Gastroesophageal sphincter (tissue), 3 donors: ENCODE measurements around the gene PGF.

Source experiments
- EP300 ChIP-seq: sonication (generic); formaldehyde crosslinking; IDR thresholded peaks from one replicate; pipeline ENCODE4 v1.6.1; 2017; ENCODE audit warnings: antibody characterized with exemption, mild to moderate bottlenecking
- POLR2A ChIP-seq, 2 donors: fragments of 450-650 bp; IDR thresholded peaks; one replicate each; pipeline ENCODE4 v1.6.1; 2017; ENCODE audit warnings: antibody characterized with exemption in 2 of 2, mild to moderate bottlenecking in 2 of 2, moderate library complexity in 1 of 2
- TF ChIP-seq, protein P1 (sequence below), 4 experiments: fragments of 200-600 bp in 2 of 4; fragments of 450-650 bp in 2 of 4; sonication (generic) in 1 of 4; IDR thresholded peaks; one replicate each; pipeline ENCODE4 v1.5.1; 2017 to 2019; ENCODE audit warnings: antibody characterized with exemption in 4 of 4, mild to moderate bottlenecking in 2 of 4, moderate library complexity in 2 of 4

GRCh38 chr14:74974364-74975058 is 19.1 kb upstream of the PGF start:
- TF ChIP-seq POLR2A (IDR thresholded peaks at IDR 0.05) (no peak), EP300 (no peak)
- TF ChIP-seq, protein P1, sequence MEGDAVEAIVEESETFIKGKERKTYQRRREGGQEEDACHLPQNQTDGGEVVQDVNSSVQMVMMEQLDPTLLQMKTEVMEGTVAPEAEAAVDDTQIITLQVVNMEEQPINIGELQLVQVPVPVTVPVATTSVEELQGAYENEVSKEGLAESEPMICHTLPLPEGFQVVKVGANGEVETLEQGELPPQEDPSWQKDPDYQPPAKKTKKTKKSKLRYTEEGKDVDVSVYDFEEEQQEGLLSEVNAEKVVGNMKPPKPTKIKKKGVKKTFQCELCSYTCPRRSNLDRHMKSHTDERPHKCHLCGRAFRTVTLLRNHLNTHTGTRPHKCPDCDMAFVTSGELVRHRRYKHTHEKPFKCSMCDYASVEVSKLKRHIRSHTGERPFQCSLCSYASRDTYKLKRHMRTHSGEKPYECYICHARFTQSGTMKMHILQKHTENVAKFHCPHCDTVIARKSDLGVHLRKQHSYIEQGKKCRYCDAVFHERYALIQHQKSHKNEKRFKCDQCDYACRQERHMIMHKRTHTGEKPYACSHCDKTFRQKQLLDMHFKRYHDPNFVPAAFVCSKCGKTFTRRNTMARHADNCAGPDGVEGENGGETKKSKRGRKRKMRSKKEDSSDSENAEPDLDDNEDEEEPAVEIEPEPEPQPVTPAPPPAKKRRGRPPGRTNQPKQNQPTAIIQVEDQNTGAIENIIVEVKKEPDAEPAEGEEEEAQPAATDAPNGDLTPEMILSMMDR (IDR thresholded peaks at IDR 0.05): no peak
